ENCODE measurements around the gene RAB13.

GRCh38 chr1:154014154-154014907 lies 28.2 kb upstream of the RAB13 start:
- TF ChIP-seq CTCF (conservative IDR thresholded peaks at IDR 0.05), result no peak
- TF ChIP-seq ZFX (IDR thresholded peaks at IDR 0.05), result no peak

All from C4-2B (cell line).